Vagina (tissue), 2 donors: Measurements from ENCODE around the gene ANO1.

Source experiments
- POLR2A ChIP-seq, 2 donors: fragments of 450-650 bp; IDR thresholded peaks; one replicate each; pipeline ENCODE4 v1.6.1; 2017; ENCODE audit warnings: antibody characterized with exemption in 2 of 2, mild to moderate bottlenecking in 2 of 2, moderate library complexity in 2 of 2
- TF ChIP-seq, protein P1 (sequence below), 3 experiments: fragments of 450-650 bp in 2 of 3; fragments of 200-600 bp in 1 of 3; sonication (generic) in 1 of 3; IDR thresholded peaks; one replicate each; pipeline ENCODE4 v1.5.1; 2017 to 2019; ENCODE audit warnings: antibody characterized with exemption in 3 of 3, mild to moderate bottlenecking in 2 of 3, moderate library complexity in 2 of 3

DNA sequence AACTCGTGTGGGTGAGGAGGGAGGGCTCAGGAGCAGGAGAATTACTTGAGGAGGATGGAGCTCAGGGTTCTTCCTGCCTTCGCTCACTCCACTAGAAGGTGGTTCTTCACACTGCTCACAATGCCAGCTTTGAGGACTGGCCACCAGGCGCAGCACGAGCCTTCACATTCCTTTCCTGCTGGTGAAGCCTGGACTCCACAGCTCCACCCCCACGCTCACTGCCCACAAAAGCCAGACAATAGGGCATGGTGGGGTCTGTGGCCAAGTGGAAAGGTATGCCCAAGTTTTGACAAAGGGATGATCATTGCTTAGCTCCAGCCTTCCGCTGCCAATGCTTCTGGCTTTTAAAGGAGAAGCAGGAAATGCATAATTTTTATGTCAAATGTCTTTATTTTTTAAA is 67.0 kb downstream of the ANO1 start:
- TF ChIP-seq, protein P1, sequence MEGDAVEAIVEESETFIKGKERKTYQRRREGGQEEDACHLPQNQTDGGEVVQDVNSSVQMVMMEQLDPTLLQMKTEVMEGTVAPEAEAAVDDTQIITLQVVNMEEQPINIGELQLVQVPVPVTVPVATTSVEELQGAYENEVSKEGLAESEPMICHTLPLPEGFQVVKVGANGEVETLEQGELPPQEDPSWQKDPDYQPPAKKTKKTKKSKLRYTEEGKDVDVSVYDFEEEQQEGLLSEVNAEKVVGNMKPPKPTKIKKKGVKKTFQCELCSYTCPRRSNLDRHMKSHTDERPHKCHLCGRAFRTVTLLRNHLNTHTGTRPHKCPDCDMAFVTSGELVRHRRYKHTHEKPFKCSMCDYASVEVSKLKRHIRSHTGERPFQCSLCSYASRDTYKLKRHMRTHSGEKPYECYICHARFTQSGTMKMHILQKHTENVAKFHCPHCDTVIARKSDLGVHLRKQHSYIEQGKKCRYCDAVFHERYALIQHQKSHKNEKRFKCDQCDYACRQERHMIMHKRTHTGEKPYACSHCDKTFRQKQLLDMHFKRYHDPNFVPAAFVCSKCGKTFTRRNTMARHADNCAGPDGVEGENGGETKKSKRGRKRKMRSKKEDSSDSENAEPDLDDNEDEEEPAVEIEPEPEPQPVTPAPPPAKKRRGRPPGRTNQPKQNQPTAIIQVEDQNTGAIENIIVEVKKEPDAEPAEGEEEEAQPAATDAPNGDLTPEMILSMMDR (IDR thresholded peaks at IDR 0.05) = no peak
- TF ChIP-seq POLR2A (IDR thresholded peaks at IDR 0.05) = no peak
